Upper lobe of right lung (tissue), 1 donor: ENCODE data around the gene LIG1. TPM values are rescaled to one million over a fixed set of nuclear protein-coding genes. Genes with fewer than 3 reads are reported as not detected.

Experiments
- ATAC-seq: fragments of 200-7000 bp; cut with Tn5 transposase; one replicate; pipeline ENCODE4 v1.9.1; 2020; ENCODE audit warnings: mild to moderate bottlenecking, moderate library complexity
- DNase-seq: peaks from one replicate; pipeline ENCODE4 v3.0.0-alpha.2; 2020
- H3K27ac ChIP-seq: fragments of 200-600 bp; one replicate; pipeline ENCODE4 v1.8.0; 2022
- H3K27me3 ChIP-seq: fragments of 200-600 bp; one replicate; pipeline ENCODE4 v1.8.0; 2022; ENCODE audit warnings: mild to moderate bottlenecking
- H3K36me3 ChIP-seq: fragments of 200-600 bp; one replicate; pipeline ENCODE4 v1.8.0; 2022
- H3K4me1 ChIP-seq: fragments of 200-600 bp; one replicate; pipeline ENCODE4 v1.8.0; 2022
- H3K4me3 ChIP-seq: fragments of 200-600 bp; one replicate; pipeline ENCODE4 v1.8.0; 2022; ENCODE audit warnings: mild to moderate bottlenecking
- H3K9me3 ChIP-seq: fragments of 200-600 bp; one replicate; pipeline ENCODE4 v1.8.0; 2022
- intact Hi-C: fragments of 100-400 bp; cut with DNase I; formaldehyde crosslinking; loops from one replicate; pipeline ENCODE4 v1.11.0; 2022
- total RNA-seq: library from RNA; stranded (reverse); fragmentation: NEBNext Ultra II Directional; extraction: Animal tissue kit (Norgen Biotek cat#: 25700); gene quantifications from one replicate; pipeline ENCODE4 v1.2.1, GENCODE V29; 2021
- TF ChIP-seq, protein P1 (sequence below): fragments of 200-600 bp; IDR thresholded peaks from one replicate; pipeline ENCODE4 v1.8.0; 2022; ENCODE audit warnings: antibody characterized with exemption
- donor health status: DM: no; HTN: yes; CAD: no; lungs with severe emphysema.

The LIG1 gene
- total RNA-seq, 1 donor from 2014 or later: 17.7 TPM

DNA sequence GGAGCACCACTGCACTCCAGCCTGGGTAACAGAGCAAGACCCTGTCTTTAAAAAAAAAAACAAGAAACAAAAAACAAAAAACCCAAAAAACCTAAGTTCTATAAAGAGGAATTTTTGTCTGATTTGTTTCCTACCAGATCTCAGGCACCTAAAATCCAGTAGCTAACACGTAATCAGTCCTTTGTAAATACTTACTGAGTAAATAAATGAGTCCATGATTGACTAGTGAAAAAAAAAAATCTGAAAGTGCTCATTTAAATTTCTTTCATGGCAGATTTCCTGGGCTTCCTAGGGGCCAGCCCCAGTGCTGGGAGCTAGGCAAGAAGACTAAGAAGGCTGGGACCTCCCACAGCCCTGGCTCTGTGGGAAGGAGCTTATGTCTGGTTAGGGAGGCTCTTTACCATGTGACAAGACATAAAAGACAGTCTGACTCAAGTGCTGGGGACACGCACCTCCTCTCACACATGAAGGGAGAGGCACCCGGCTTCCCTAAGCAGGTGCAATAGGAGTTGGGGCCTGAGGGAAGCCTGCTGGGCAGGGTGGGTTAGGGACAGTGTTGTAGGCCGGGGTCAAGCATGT, 22.5 kb downstream of the LIG1 start:
- H3K4me1 ChIP-seq: no peaks in the 10 kb centered on the region
- no peak overlapping the region for H3K4me3 ChIP-seq
- no peaks in the 10 kb centered on the region for H3K9me3 ChIP-seq
- TF ChIP-seq, protein P1, sequence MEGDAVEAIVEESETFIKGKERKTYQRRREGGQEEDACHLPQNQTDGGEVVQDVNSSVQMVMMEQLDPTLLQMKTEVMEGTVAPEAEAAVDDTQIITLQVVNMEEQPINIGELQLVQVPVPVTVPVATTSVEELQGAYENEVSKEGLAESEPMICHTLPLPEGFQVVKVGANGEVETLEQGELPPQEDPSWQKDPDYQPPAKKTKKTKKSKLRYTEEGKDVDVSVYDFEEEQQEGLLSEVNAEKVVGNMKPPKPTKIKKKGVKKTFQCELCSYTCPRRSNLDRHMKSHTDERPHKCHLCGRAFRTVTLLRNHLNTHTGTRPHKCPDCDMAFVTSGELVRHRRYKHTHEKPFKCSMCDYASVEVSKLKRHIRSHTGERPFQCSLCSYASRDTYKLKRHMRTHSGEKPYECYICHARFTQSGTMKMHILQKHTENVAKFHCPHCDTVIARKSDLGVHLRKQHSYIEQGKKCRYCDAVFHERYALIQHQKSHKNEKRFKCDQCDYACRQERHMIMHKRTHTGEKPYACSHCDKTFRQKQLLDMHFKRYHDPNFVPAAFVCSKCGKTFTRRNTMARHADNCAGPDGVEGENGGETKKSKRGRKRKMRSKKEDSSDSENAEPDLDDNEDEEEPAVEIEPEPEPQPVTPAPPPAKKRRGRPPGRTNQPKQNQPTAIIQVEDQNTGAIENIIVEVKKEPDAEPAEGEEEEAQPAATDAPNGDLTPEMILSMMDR: no peak
- H3K27ac ChIP-seq: no peak overlapping the region
- no peaks in the 10 kb centered on the region for H3K27me3 ChIP-seq
- no peak for ATAC-seq
- intact Hi-C loops: no loop called here
- peaks cover 20% of the 10 kb centered on the region for H3K36me3 ChIP-seq
- no peak for DNase-seq

DNA sequence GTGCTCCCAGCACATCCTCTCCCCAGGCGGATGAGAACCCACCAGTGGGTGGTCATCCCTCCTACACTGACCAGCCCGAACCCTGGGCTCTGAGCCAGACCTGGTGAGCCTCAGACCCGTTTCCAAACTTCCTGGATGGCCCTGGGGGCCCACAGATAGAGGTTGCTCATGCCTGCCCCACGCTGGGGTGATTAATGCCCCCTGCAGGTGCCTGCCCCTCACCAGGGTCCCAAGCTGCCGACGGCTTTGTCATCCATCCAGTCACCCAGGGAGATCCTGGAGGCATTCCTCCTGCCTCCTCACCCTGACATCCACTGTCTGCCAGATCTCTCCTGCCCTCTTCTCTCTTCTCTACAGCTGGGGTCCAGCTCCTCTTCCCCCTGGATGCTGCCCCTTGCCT, 31.1 kb downstream of the LIG1 start:
- Histone ChIP-seq H3K9me3 (no peaks in the 10 kb centered on the region), H3K4me1 (no peaks in the 10 kb centered on the region), H3K4me3 (no peak overlapping the region), H3K27ac (no peak overlapping the region), H3K36me3 (peaks cover 4% of the 10 kb centered on the region), H3K27me3 (no peaks in the 10 kb centered on the region)
- no peak for ATAC-seq
- TF ChIP-seq, protein P1: no peak
- no peak for DNase-seq
- intact Hi-C loops: no loop called here

DNA sequence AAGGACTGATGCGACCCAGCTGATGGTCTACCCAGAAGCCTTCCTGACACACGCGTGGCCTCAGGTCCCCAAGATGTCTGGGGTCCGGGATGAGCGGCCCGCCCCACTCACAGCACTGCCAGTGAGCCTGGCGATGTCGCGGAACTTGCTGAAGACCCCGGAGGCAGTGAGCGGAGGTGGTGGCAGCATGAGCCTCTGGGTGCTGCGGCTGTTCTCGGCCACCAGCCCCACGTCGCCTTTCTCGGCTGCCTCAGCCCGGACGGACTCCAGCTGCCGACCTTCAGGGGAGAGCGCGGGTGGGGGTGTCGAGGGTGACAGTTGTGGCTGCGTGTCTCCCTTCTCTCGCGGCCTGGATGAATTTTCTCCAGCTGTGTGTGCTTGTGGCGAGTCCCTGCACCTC, 32.7 kb downstream of the LIG1 start:
- Histone ChIP-seq H3K9me3 (no peaks in the 10 kb centered on the region), H3K27me3 (no peaks in the 10 kb centered on the region), H3K4me3 (no peak overlapping the region), H3K27ac (no peak overlapping the region), H3K36me3 (no peaks in the 10 kb centered on the region), H3K4me1 (no peaks in the 10 kb centered on the region)
- DNase-seq (no peak), ATAC-seq (no peak)
- intact Hi-C loops: no loop called here
- TF ChIP-seq, protein P1: no peak

DNA sequence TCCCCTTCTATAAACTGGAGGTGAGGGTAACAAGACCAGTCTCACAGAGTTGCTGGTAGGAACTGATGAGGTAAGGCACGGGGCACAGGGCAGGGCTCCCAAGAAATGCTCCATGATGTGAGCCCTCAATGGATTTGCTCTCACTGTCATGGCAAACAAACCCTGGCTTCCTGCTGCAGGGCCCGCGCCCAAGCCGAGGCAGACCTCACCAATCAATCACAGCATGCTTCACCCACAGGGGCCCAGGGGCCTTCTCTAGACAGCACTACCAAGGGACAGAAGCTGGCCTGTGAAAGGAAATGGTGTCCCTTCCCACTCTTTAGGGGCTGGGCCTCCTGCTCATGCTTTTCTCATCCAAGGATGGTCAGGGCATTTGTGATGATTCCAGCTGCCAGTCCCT, 33.6 kb downstream of the LIG1 start:
- no peaks in the 10 kb centered on the region for H3K4me1 ChIP-seq
- no peaks in the 10 kb centered on the region for H3K36me3 ChIP-seq
- H3K27ac ChIP-seq: no peak overlapping the region
- H3K4me3 ChIP-seq: no peak overlapping the region
- H3K27me3 ChIP-seq: no peaks in the 10 kb centered on the region
- intact Hi-C loops: no loop called here
- DNase-seq: no peak
- TF ChIP-seq, protein P1: no peak
- no peak for ATAC-seq
- no peaks in the 10 kb centered on the region for H3K9me3 ChIP-seq

DNA sequence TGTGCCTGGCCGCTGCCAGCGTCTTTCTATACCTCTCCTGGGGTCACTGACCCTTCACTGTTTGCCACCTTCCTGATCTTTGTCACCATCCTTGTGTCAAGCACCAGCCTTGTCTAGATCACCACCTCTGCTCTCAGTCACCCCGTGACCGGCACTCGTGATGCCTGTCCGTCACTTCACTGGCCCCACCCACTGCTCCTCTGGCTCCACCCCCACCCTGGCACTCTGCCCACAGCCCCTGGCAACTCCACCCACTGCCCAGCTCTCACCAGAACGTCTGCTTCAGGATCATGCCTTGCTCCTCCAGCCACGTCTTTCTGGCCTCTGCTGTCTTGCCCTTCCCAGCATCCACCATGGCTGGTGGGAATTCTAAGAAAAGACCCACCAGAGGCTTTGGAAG, 34.7 kb downstream of the LIG1 start:
- Histone ChIP-seq H3K9me3 (no peaks in the 10 kb centered on the region), H3K36me3 (no peaks in the 10 kb centered on the region), H3K4me3 (no peak overlapping the region), H3K27me3 (no peaks in the 10 kb centered on the region), H3K4me1 (no peaks in the 10 kb centered on the region), H3K27ac (no peak overlapping the region)
- no peak for DNase-seq
- ATAC-seq: no peak
- TF ChIP-seq, protein P1: no peak
- intact Hi-C loops: no loop called here

DNA sequence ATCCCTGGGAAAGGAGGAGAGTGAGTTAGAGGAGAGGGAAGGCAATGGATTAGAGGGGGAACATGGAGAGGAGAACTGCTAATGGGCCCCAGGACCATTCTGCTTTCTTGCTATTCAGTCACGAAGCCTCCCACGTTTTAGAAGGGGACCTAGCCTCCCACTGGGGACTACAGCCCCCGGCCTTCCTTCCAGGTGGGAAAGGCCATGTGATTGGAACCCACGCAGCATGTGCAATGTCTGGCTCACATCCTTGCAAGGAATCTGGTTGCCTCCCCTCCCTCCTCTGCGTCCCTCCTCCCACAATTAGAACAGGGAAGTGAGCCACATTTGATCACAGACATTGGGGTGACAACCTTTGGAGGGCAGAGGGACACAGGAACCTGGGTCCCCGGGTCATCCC, 37.0 kb downstream of the LIG1 start:
- H3K9me3 ChIP-seq: no peaks in the 10 kb centered on the region
- TF ChIP-seq, protein P1: no peak
- intact Hi-C loops: no loop called here

More for the DNA sequence above, 37.0 kb downstream of the LIG1 start:
- Histone ChIP-seq H3K4me1 (no peaks in the 10 kb centered on the region), H3K27me3 (no peaks in the 10 kb centered on the region), H3K4me3 (no peak overlapping the region), H3K36me3 (peaks cover 3% of the 10 kb centered on the region), H3K27ac (no peak overlapping the region)
- DNase-seq (no peak), ATAC-seq (no peak)
